H1 (cell line): Measurements from ENCODE around the gene PA2G4. TPM values are rescaled to one million over a fixed set of nuclear protein-coding genes. Genes with fewer than 3 reads are reported as not detected.

Experiments
- CTCF ChIA-PET: fragments of 300-600 bp; sonication (Branson Sonifier 250); formaldehyde crosslinking; loops from one replicate; lab custom pipeline; 2021; ENCODE audit not compliant: partially characterized antibody; lab: Charles Lee
- POLR2A ChIA-PET: fragments of 300-600 bp; sonication (Branson Sonifier 250); formaldehyde crosslinking; loops from one replicate; lab custom pipeline; 2021; ENCODE audit warnings: inconsistent platforms; ENCODE audit not compliant: partially characterized antibody; lab: Charles Lee
- DNase-seq, 2 experiments: peaks; one replicate each; pipeline versions ENCODE4 v3.0.0 to v3.0.0-alpha.2; 2010 to 2022; ENCODE audit warnings: low spot score in 2 of 2, low read depth in 1 of 2, mixed read lengths in 1 of 2
- FAIRE-seq: peaks from 2 replicates; lab custom pipeline; 2011; peaks lifted over from hg19 to GRCh38; lab: Jason Lieb, UNC
- H2AFZ ChIP-seq: 2 replicates; pipeline ENCODE4 v1.8.1; 2012; ENCODE audit warnings: low read length, inconsistent platforms
- H2AK5ac ChIP-seq: 2 replicates; pipeline ENCODE4 v1.6.1; 2013; ENCODE audit warnings: low read depth, low read length
- H2BK120ac ChIP-seq: replicated peaks from 2 replicates; pipeline ENCODE3; 2013; ENCODE audit warnings: low read depth, low read length, inconsistent platforms
- H2BK12ac ChIP-seq: 2 replicates; pipeline ENCODE4 v1.6.1; 2013; ENCODE audit warnings: low read depth, low read length
- H2BK15ac ChIP-seq: 2 replicates; pipeline ENCODE4 v1.6.1; 2013; ENCODE audit warnings: low read length
- H2BK20ac ChIP-seq: 2 replicates; pipeline ENCODE4 v1.6.1; 2013; ENCODE audit warnings: low read length
- H2BK5ac ChIP-seq: 2 replicates; pipeline ENCODE4 v1.6.1; 2013; ENCODE audit warnings: low read depth, low read length
- H3K14ac ChIP-seq: 2 replicates; pipeline ENCODE4 v1.6.1; 2013; ENCODE audit warnings: inconsistent platforms; ENCODE audit not compliant: insufficient read length
- H3K18ac ChIP-seq: 2 replicates; pipeline ENCODE4 v1.6.1; 2013; ENCODE audit warnings: low read length; ENCODE audit errors: extremely low read depth
- H3K23ac ChIP-seq: 2 replicates; pipeline ENCODE4 v1.6.1; 2013; ENCODE audit warnings: inconsistent platforms; ENCODE audit not compliant: insufficient read length
- H3K23me2 ChIP-seq: 2 replicates; pipeline ENCODE4 v1.6.1; 2013; ENCODE audit warnings: low read depth, low read length
- H3K27ac ChIP-seq: 2 replicates; pipeline ENCODE4 v1.6.1; 2011; ENCODE audit warnings: low read depth, low read length, inconsistent platforms
- H3K27me3 ChIP-seq, 4 experiments: replicated peaks in 1 of 4; 1 replicate in 1 of 4; 2 replicates in 3 of 4; pipeline versions ENCODE4 v1.6.1 to v1.8.1; 2011 to 2013; ENCODE audit warnings: low read length in 3 of 4, mild to moderate bottlenecking in 3 of 4, inconsistent platforms in 2 of 4, mixed read lengths in 2 of 4, moderate library complexity in 1 of 4; ENCODE audit not compliant: control insufficient read depth in 3 of 4, insufficient read depth in 3 of 4; ENCODE audit errors: extremely low read depth in 1 of 4
- H3K36me3 ChIP-seq, 4 experiments: 2 replicates each; pipeline versions ENCODE4 v1.6.1 to v1.8.1; 2011 to 2013; ENCODE audit warnings: mild to moderate bottlenecking in 4 of 4, low read length in 3 of 4, moderate library complexity in 2 of 4, control low read depth in 1 of 4, inconsistent platforms in 1 of 4; ENCODE audit not compliant: insufficient read depth in 4 of 4, control insufficient read depth in 2 of 4
- H3K4ac ChIP-seq: replicated peaks from 2 replicates; pipeline ENCODE3; 2013; ENCODE audit warnings: low read length, low read depth, mixed read lengths, inconsistent platforms; ENCODE audit not compliant: insufficient read length
- H3K4me1 ChIP-seq, 4 experiments: replicated peaks in 1 of 4; 1 replicate in 1 of 4; 2 replicates in 3 of 4; pipeline versions ENCODE4 v1.6.1 to v1.8.1; 2011 to 2013; ENCODE audit warnings: low read length in 3 of 4, inconsistent platforms in 2 of 4, mixed read lengths in 1 of 4; ENCODE audit not compliant: insufficient read depth in 4 of 4, control insufficient read depth in 3 of 4
- H3K4me2 ChIP-seq, 2 experiments: 2 replicates each; pipeline versions ENCODE4 v1.6.1 to v1.8.1; 2011 to 2013; ENCODE audit warnings: low read depth in 2 of 2, low read length in 2 of 2, control low read depth in 1 of 2, inconsistent platforms in 1 of 2, mild to moderate bottlenecking in 1 of 2; ENCODE audit not compliant: insufficient read depth in 1 of 2
- H3K4me3 ChIP-seq, 4 experiments: fragments of 200-600, 300-600 bp in 1 of 4; sonication (generic), shearing (Covaris generic), sonication (Bioruptor Twin) in 1 of 4; 2 replicates each; pipeline versions ENCODE4 v1.5.1 to v1.8.1; 2011 to 2016; ENCODE audit warnings: low read length in 4 of 4, low read depth in 3 of 4, control low read depth in 2 of 4, inconsistent platforms in 2 of 4, mild to moderate bottlenecking in 2 of 4, mixed read lengths in 1 of 4, moderate library complexity in 1 of 4; ENCODE audit not compliant: insufficient read depth in 2 of 4; ENCODE audit errors: extremely low read depth in 1 of 4
- H3K56ac ChIP-seq: replicated peaks from 2 replicates; pipeline ENCODE3; 2013; ENCODE audit warnings: low read depth, mild to moderate bottlenecking, mixed read lengths, low read length, inconsistent platforms; ENCODE audit not compliant: insufficient read length
- H3K79me1 ChIP-seq: 2 replicates; pipeline ENCODE4 v1.6.1; 2013; ENCODE audit warnings: low read depth, low read length, control low read depth
- H3K79me2 ChIP-seq, 2 experiments: 2 replicates each; pipeline versions ENCODE4 v1.6.1 to v1.8.1; 2012 to 2013; ENCODE audit warnings: low read length in 2 of 2, mild to moderate bottlenecking in 2 of 2, inconsistent platforms in 1 of 2; ENCODE audit not compliant: insufficient read depth in 2 of 2, control insufficient read depth in 1 of 2
- H3K9ac ChIP-seq, 4 experiments: replicated peaks in 1 of 4; 1 replicate in 1 of 4; 2 replicates in 3 of 4; pipeline versions ENCODE4 v1.6.1 to v1.8.1; 2011 to 2013; ENCODE audit warnings: low read depth in 3 of 4, low read length in 3 of 4, control low read depth in 2 of 4, mild to moderate bottlenecking in 2 of 4, moderate library complexity in 2 of 4, inconsistent platforms in 1 of 4; ENCODE audit errors: extremely low read depth in 1 of 4
- H3K9me3 ChIP-seq, 2 experiments: 2 replicates each; pipeline versions ENCODE4 v1.6.1 to v1.8.1; 2012 to 2013; ENCODE audit warnings: mild to moderate bottlenecking in 2 of 2, moderate library complexity in 2 of 2, control low read depth in 1 of 2, inconsistent platforms in 1 of 2, low read depth in 1 of 2, low read length in 1 of 2, mixed read lengths in 1 of 2; ENCODE audit not compliant: insufficient read depth in 2 of 2
- H4K20me1 ChIP-seq, 2 experiments: replicated peaks in 1 of 2; 2 replicates each; pipeline versions ENCODE3 to v1.8.1; 2011 to 2013; ENCODE audit warnings: inconsistent platforms in 2 of 2, low read length in 2 of 2, mild to moderate bottlenecking in 1 of 2; ENCODE audit not compliant: insufficient read depth in 2 of 2, control insufficient read depth in 1 of 2
- H4K5ac ChIP-seq: 2 replicates; pipeline ENCODE4 v1.6.1; 2013; ENCODE audit warnings: low read length, low read depth, mixed read lengths, inconsistent platforms; ENCODE audit not compliant: insufficient read length
- H4K8ac ChIP-seq: 2 replicates; pipeline ENCODE4 v1.8.0; 2013; ENCODE audit warnings: mild to moderate bottlenecking, moderate library complexity, low read length, inconsistent platforms; ENCODE audit not compliant: insufficient read depth; ENCODE audit errors: extremely low read depth
- H4K91ac ChIP-seq: replicated peaks from 2 replicates; pipeline ENCODE3; 2013; ENCODE audit warnings: low read length, mixed read lengths, inconsistent platforms; ENCODE audit not compliant: insufficient read length
- ASH2L ChIP-seq: fragments of 200-600, 300-600 bp; sonication (generic); IDR thresholded peaks from one replicate; pipeline ENCODE4 v1.7.1; 2017; ENCODE audit warnings: low read length
- GTF2F1 ChIP-seq: IDR thresholded peaks from 2 replicates; pipeline ENCODE4 v1.6.1; 2012; ENCODE audit warnings: low read depth, low read length, improper control_type of control experiment, borderline replicate concordance
- SRF ChIP-seq: IDR thresholded peaks from 2 replicates; pipeline ENCODE4 v1.6.1; 2011; ENCODE audit warnings: mild to moderate bottlenecking, low read depth, low read length, moderate library complexity
- WGBS, 2 experiments: shearing (Covaris generic) in 1 of 2; methylation state at CpG; one replicate each; pipeline versions ENCODE4 v1.1.6 to v1.1.7; 2013 to 2015; ENCODE audit warnings: low lambda C conversion rate in 2 of 2, mixed read lengths in 2 of 2, inconsistent platforms in 1 of 2, low coverage in 1 of 2, missing lambda C conversion rate in 1 of 2; ENCODE audit not compliant: insufficient replicate concordance in 2 of 2, insufficient coverage in 1 of 2, insufficient read length in 1 of 2; ENCODE audit errors: extremely low coverage in 1 of 2, missing lambda C conversion rate in 1 of 2; 5-methylcytosine and 5-hydroxymethylcytosine counted together
- polyA plus RNA-seq, 7 experiments: library from polyadenylated mRNA; depleted of rRNA in 3 of 7; stranded (reverse) in 5 of 7; unstranded in 2 of 7; fragments of >200 nt in 5 of 7; fragments of 200-250 nt in 2 of 7; gene quantifications; 1 replicate in 5 of 7; 2 replicates in 1 of 7; 4 replicates in 1 of 7; pipeline versions ENCODE4 v1.2.1 to v1.2.3, GENCODE V29; 2011 to 2013; ENCODE audit warnings: missing spikeins in 2 of 7, mixed read lengths in 2 of 7
- total RNA-seq: library from RNA; stranded (reverse); fragmentation: NEBNext Ultra II Directional; extraction: Animal tissue kit (Norgen Biotek cat#: 25700); gene quantifications from 2 replicates; pipeline ENCODE4 v1.2.1, GENCODE V29; 2021

PA2G4 gene
- total and polyA plus RNA-seq, 2 of the 8 experiments (the other 6 are each of a cell fraction or from before 2014, with no cell fraction given), result 159 to 242 TPM

- H2BK12ac ChIP-seq, result no peak overlapping the region
- FAIRE-seq, result no peak
- WGBS, 2 experiments, result 100% methylated on average over 1 of the region's 1 CpG; no CpG with 5 or more reads in 1 of the 2 experiments
Measured at GRCh38 chr12:56114084-56114483, 9.7 kb downstream of the PA2G4 start.

More at GRCh38 chr12:56114084-56114483, 9.7 kb downstream of the PA2G4 start:
- H3K79me1 ChIP-seq, result no peaks in the 10 kb centered on the region
- H3K9ac ChIP-seq, result no peak overlapping the region
- CTCF ChIA-PET, result interaction anchor here (0.6 kb wide), 1 partner anchor 58 kb away, joined by 3 read pairs; no protein-coding TSS in a partner anchor
- no peak overlapping the region for H3K18ac ChIP-seq
- no peak for TF ChIP-seq ASH2L
- TF ChIP-seq SRF, result no peak
- TF ChIP-seq GTF2F1, result no peak
- H3K14ac ChIP-seq, result no peak overlapping the region
- no peak overlapping the region for H2AK5ac ChIP-seq
- no peak overlapping the region for H3K4me2 ChIP-seq
- peaks cover 30 to 52% (median 46%) of the 10 kb centered on the region in 4 experiments for H3K36me3 ChIP-seq
- H4K91ac ChIP-seq, result no peak overlapping the region
- peaks cover 3 to 13% of the 10 kb centered on the region in 2 experiments; a peak in 3 of 4 replicates for H3K79me2 ChIP-seq
- no peaks in the 10 kb centered on the region for H4K20me1 ChIP-seq
- POLR2A ChIA-PET, result interaction anchor here (0.9 to 7.1 kb wide), 6 partner anchors 8 to 140 kb away, joined by 3 to 267 read pairs (median 20); partner anchors contain the start of genes ERBB3 and PA2G4
- H3K56ac ChIP-seq, result no peak overlapping the region
- no peak overlapping the region for H2BK15ac ChIP-seq
- no peak overlapping the region for H3K4me3 ChIP-seq
- H3K4ac ChIP-seq, result no peak overlapping the region
- peaks cover 10% of the 10 kb centered on the region for H3K23me2 ChIP-seq
- no peak overlapping the region for H2BK20ac ChIP-seq
- no peak overlapping the region for H3K27ac ChIP-seq
- H3K27me3 ChIP-seq, result no peaks in the 10 kb centered on the region
- no peak overlapping the region for H2BK120ac ChIP-seq
- no peak overlapping the region for H2AFZ ChIP-seq
- no peak overlapping the region for H4K5ac ChIP-seq
- no peak overlapping the region for H3K23ac ChIP-seq
- no peaks in the 10 kb centered on the region for H3K9me3 ChIP-seq
- H3K4me1 ChIP-seq, result peaks cover 0 to 5% (median 3%) of the 10 kb centered on the region in 4 experiments; a peak in 4 of 7 replicates
- DNase-seq, result no peak
- H2BK5ac ChIP-seq, result no peak overlapping the region
- H4K8ac ChIP-seq, result no peak overlapping the region
